ENCODE results near the gene SRSF1. TPM values are rescaled to one million over a fixed set of nuclear protein-coding genes. Genes with fewer than 3 reads are reported as not detected.

Gene SRSF1
- total RNA-seq, 3 donors from 2014 or later (not counting 1 experiment from before 2014, with no cell fraction given), result 125 to 157 (median 137) TPM

DNA sequence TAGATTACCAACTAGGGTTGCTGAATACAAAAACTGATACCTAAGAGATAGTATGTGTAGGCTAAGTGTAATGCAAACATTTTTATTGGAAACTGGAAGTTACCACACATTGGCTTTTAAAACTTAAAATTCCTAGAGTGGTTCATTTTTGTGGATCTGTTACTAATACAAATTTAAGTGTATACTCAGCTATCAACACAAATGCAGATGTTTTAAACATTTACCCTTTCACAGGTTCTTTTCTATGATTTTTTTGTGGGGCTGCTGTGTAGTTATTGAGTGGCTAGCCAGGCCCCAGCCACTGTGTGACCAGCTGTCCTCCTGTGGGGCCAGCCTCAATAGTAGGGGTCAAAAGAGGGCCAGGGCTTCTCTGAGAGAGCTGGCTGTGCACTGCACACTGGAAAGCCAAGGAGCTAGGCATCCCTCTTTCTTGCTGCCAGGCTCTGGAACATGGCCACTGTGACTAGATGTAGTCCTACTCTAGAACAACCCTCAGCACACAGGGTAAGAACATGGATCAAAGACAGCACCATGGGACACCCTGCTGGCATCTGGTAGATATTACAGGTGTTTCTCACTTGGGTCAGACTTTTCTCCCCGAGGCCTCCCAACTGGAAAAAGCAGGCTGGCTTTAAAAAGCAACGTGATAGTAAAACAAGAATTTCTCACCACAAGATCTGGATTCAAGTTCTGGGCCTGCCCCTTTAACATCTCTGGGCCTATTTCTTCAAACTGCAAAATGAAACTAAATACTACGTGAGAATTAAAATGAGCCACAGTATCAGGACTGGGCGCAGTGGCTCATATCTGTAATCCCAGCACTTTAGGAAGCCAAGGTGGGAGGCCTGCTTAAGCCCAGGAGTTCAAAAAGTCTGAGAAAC is 11.7 kb downstream of the SRSF1 start:
- Mint-ChIP-seq H3K27me3 (ENCODE audit: low read depth in 2 of 2) (no peaks in the 10 kb centered on the region), H3K4me1 (peaks cover 12 to 13% of the 10 kb centered on the region in 2 donors), H3K27ac (peak overlapping the region; percentile 64 to 84), H3K4me3 (peak overlapping the region; percentile 26), H3K36me3 (no peaks in the 10 kb centered on the region), H3K9me3 (no peaks in the 10 kb centered on the region)
- Histone ChIP-seq H3K4me3 (ENCODE audit: low read length) (no peak overlapping the region), H3K36me3 (ENCODE audit: control insufficient read depth, insufficient read depth, low read length) (peaks cover 15% of the 10 kb centered on the region), H3K4me1 (ENCODE audit: control insufficient read depth, insufficient read depth, low read length) (peaks cover 11% of the 10 kb centered on the region), H3K9me3 (ENCODE audit: control insufficient read depth, insufficient read depth, low read length) (no peaks in the 10 kb centered on the region), H3K27me3 (ENCODE audit: control insufficient read depth, insufficient read depth, low read length) (no peaks in the 10 kb centered on the region), H3K27ac (ENCODE audit: low read length) (peak overlapping the region; percentile 30)
- ATAC-seq, result peak; percentile 85 to 91 (median 90)
- TF ChIP-seq, protein P1, sequence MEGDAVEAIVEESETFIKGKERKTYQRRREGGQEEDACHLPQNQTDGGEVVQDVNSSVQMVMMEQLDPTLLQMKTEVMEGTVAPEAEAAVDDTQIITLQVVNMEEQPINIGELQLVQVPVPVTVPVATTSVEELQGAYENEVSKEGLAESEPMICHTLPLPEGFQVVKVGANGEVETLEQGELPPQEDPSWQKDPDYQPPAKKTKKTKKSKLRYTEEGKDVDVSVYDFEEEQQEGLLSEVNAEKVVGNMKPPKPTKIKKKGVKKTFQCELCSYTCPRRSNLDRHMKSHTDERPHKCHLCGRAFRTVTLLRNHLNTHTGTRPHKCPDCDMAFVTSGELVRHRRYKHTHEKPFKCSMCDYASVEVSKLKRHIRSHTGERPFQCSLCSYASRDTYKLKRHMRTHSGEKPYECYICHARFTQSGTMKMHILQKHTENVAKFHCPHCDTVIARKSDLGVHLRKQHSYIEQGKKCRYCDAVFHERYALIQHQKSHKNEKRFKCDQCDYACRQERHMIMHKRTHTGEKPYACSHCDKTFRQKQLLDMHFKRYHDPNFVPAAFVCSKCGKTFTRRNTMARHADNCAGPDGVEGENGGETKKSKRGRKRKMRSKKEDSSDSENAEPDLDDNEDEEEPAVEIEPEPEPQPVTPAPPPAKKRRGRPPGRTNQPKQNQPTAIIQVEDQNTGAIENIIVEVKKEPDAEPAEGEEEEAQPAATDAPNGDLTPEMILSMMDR (IDR thresholded peaks at IDR 0.05), result peak; percentile 56
- intact Hi-C loops (cut with micrococcal nuclease), result loop anchor here (2.0 to 5.0 kb wide), 2 partner anchors 48 to 79 kb away; no protein-coding TSS in a partner anchor
- 46% methylated on average over 4 of the region's 4 CpGs for WGBS (ENCODE audit: insufficient coverage)
- peak; percentile 35 to 81 for DNase-seq

DNA sequence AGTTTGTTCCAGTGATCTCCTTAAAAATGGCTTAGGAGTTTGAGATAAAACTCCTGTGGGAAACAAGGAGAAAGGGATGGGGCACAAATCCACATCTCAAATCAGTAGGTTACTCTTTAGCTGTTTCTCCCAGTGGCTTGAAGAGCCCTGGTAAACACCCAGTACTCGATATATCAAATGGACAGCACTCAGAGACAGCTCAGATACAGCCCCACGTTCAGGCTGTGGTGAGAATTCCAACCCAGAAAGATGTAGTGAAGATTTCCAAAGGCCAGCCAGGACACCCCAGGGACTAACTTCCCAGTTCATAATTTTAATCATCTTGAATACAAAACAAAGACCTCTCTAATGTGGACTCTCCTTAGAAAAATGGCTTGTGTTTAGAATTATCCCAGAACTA is 12.6 kb downstream of the SRSF1 start:
- DNase-seq (no peak), ATAC-seq (no peak)
- Mint-ChIP-seq H3K9me3 (no peaks in the 10 kb centered on the region), H3K36me3 (no peaks in the 10 kb centered on the region), H3K4me3 (no peak overlapping the region), H3K4me1 (peaks cover 12 to 18% of the 10 kb centered on the region in 2 donors), H3K27ac (peak overlapping the region in 1 of 2 donors; percentile 70), H3K27me3 (ENCODE audit: low read depth in 2 of 2) (no peaks in the 10 kb centered on the region)
- no peaks in the 10 kb centered on the region for H3K27me3 ChIP-seq (ENCODE audit: control insufficient read depth, insufficient read depth, low read length)
- WGBS (ENCODE audit: insufficient coverage), result 66% methylated on average over 2 of the region's 2 CpGs
- H3K4me3 ChIP-seq (ENCODE audit: low read length), result no peak overlapping the region
- no peak overlapping the region for H3K27ac ChIP-seq (ENCODE audit: low read length)
- TF ChIP-seq, protein P1 (IDR thresholded peaks at IDR 0.05), result no peak
- peaks cover 11% of the 10 kb centered on the region for H3K4me1 ChIP-seq (ENCODE audit: control insufficient read depth, insufficient read depth, low read length)
- no peaks in the 10 kb centered on the region for H3K9me3 ChIP-seq (ENCODE audit: control insufficient read depth, insufficient read depth, low read length)
- intact Hi-C loops (cut with micrococcal nuclease), result loop anchor here (2.0 kb wide), 1 partner anchor 78 kb away; no protein-coding TSS in a partner anchor
- H3K36me3 ChIP-seq (ENCODE audit: control insufficient read depth, insufficient read depth, low read length), result peaks cover 10% of the 10 kb centered on the region

DNA sequence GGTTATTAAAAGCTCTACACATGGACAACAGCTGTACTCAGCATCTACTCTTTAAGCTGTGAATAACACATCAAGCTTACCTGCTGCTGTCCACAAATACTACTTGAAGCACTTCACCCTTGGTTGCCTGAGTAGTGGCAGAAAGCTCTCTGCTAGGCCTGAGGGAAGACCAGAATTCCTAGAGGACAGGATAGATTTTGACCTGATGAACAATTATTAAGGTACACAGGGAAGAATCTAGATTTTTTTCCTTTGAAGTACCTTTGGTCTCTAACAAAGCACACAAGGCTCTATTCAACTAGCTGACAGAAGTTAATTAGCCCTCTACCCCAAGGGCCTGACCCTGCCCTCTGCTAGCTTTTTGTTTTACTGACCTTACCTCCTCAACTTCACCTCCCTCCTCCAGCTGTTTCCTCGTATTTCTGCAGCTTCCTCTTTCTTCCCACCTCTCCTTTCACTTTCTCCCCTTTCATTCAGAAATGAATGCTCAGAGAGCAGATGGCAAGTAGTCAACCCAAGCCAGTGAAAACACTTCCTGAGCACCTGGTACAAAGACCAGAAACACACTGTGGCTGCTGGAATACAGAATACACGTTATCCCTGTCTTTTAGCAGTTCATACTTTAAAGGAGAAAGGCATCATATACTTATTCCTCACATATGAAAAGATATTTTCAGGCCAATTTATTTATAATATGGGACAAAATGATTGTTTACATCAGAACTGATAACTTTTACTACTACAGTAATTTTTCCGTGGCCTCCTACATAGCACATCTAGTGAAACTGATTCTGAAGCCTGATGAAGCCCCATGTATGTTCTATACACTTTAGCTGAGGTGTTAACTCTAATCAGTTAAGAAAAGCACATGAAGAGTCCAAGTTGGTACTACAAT is 13.3 kb downstream of the SRSF1 start:
- H3K36me3 Mint-ChIP-seq, result no peaks in the 10 kb centered on the region
- peak overlapping the region in 1 of 2 donors; percentile 70 for H3K27ac Mint-ChIP-seq
- H3K9me3 ChIP-seq (ENCODE audit: control insufficient read depth, insufficient read depth, low read length), result no peaks in the 10 kb centered on the region
- H3K4me1 Mint-ChIP-seq, result peaks cover 18 to 25% of the 10 kb centered on the region in 2 donors
- no peak for DNase-seq
- peaks cover 10% of the 10 kb centered on the region for H3K36me3 ChIP-seq (ENCODE audit: control insufficient read depth, insufficient read depth, low read length)
- ATAC-seq, result no peak
- no peaks in the 10 kb centered on the region for H3K9me3 Mint-ChIP-seq
- TF ChIP-seq, protein P1 (IDR thresholded peaks at IDR 0.05), result no peak
- intact Hi-C loops (cut with micrococcal nuclease), result loop anchor here (2.0 kb wide), 1 partner anchor 77 kb away; no protein-coding TSS in a partner anchor
- no peak overlapping the region for H3K4me3 Mint-ChIP-seq
- H3K27ac ChIP-seq (ENCODE audit: low read length), result peak overlapping the region; percentile 14
- no peaks in the 10 kb centered on the region for H3K27me3 Mint-ChIP-seq (ENCODE audit: low read depth in 2 of 2)
- no peak overlapping the region for H3K4me3 ChIP-seq (ENCODE audit: low read length)
- no peaks in the 10 kb centered on the region for H3K27me3 ChIP-seq (ENCODE audit: control insufficient read depth, insufficient read depth, low read length)
- WGBS (ENCODE audit: insufficient coverage), result 9% methylated on average over 2 of the region's 3 CpGs
- H3K4me1 ChIP-seq (ENCODE audit: control insufficient read depth, insufficient read depth, low read length), result peaks cover 16% of the 10 kb centered on the region
